Non-pigmented ciliary epithelial cell (primary cell): ENCODE measurements around the gene ARHGAP24.

Experiments used
- DNase-seq: peaks from one replicate; pipeline ENCODE4 v3.0.0-alpha.2; 2010; ENCODE audit warnings: low read depth

Gene ARHGAP24

GRCh38 chr4:85777908-85778631 lies 303.1 kb downstream of the ARHGAP24 start:
- DNase-seq = no peak

GRCh38 chr4:85778632-85779131 lies 303.7 kb downstream of the ARHGAP24 start:
- DNase-seq = no peak

GRCh38 chr4:85779165-85779564 lies 304.2 kb downstream of the ARHGAP24 start:
- no peak for DNase-seq

- DNase-seq = no peak
These were observed 305.7 kb downstream of the ARHGAP24 start for GRCh38 chr4:85780664-85781063.

- DNase-seq = no peak
These were observed 308.5 kb downstream of the ARHGAP24 start for GRCh38 chr4:85783483-85783882.

GRCh38 chr4:85783900-85784299 lies 308.9 kb downstream of the ARHGAP24 start:
- no peak for DNase-seq

GRCh38 chr4:85784348-85784747 lies 309.4 kb downstream of the ARHGAP24 start:
- no peak for DNase-seq

GRCh38 chr4:85784947-85785346 lies 310.0 kb downstream of the ARHGAP24 start:
- DNase-seq = no peak

GRCh38 chr4:85787133-85787532 lies 312.2 kb downstream of the ARHGAP24 start:
- no peak for DNase-seq

GRCh38 chr4:85788604-85789003 lies 313.7 kb downstream of the ARHGAP24 start:
- no peak for DNase-seq

- DNase-seq = no peak
These were observed 314.3 kb downstream of the ARHGAP24 start for GRCh38 chr4:85789241-85789640.

- no peak for DNase-seq
These were observed 315.6 kb downstream of the ARHGAP24 start for GRCh38 chr4:85790582-85790981.

GRCh38 chr4:85792376-85793232 lies 317.7 kb downstream of the ARHGAP24 start:
- no peak for DNase-seq

GRCh38 chr4:85793233-85793585 lies 318.3 kb downstream of the ARHGAP24 start:
- no peak for DNase-seq

GRCh38 chr4:85798012-85798770 lies 323.2 kb downstream of the ARHGAP24 start:
- DNase-seq = no peak

- DNase-seq = no peak
These were observed 328.9 kb downstream of the ARHGAP24 start for GRCh38 chr4:85803856-85804255.

GRCh38 chr4:85805891-85806290 lies 330.9 kb downstream of the ARHGAP24 start:
- DNase-seq = no peak

- no peak for DNase-seq
These were observed 331.4 kb downstream of the ARHGAP24 start for GRCh38 chr4:85806334-85806733.

- DNase-seq = no peak
These were observed 332.4 kb downstream of the ARHGAP24 start for GRCh38 chr4:85807247-85807950.

- no peak for DNase-seq
These were observed 333.2 kb downstream of the ARHGAP24 start for GRCh38 chr4:85808104-85808503.

GRCh38 chr4:85808864-85809263 lies 333.9 kb downstream of the ARHGAP24 start:
- DNase-seq = no peak

- no peak for DNase-seq
These were observed 337.8 kb downstream of the ARHGAP24 start for GRCh38 chr4:85812776-85813175.
